Adipocyte (in vitro differentiated cells): Measurements from ENCODE around the gene SLC16A6.
"Not testable (repeated sequence)": the region's sequence is repeated elsewhere in the genome, so short reads cannot be mapped to it uniquely, and the experiment has no call there.

ENCODE experiments used
- DNase-seq: peaks from one replicate; pipeline ENCODE4 v3.0.0-alpha.2; 2015; ENCODE audit warnings: low read depth
- H3K27me3 ChIP-seq: replicated peaks from 2 replicates; pipeline ENCODE4 v1.7.0; 2013; ENCODE audit warnings: mild to moderate bottlenecking, low read length, moderate library complexity; ENCODE audit not compliant: control insufficient read depth, insufficient read depth
- H3K36me3 ChIP-seq: 2 replicates; pipeline ENCODE4 v1.7.0; 2013; ENCODE audit warnings: low read length, mild to moderate bottlenecking, moderate library complexity; ENCODE audit not compliant: control insufficient read depth, insufficient read depth, severe bottlenecking
- H3K4me1 ChIP-seq: 2 replicates; pipeline ENCODE4 v1.7.0; 2013; ENCODE audit warnings: mild to moderate bottlenecking, low read length, moderate library complexity; ENCODE audit not compliant: control insufficient read depth, insufficient read depth
- H3K4me3 ChIP-seq: 2 replicates; pipeline ENCODE4 v1.7.0; 2013; ENCODE audit warnings: mild to moderate bottlenecking, low read length, moderate library complexity
- H3K9ac ChIP-seq: 2 replicates; pipeline ENCODE4 v1.7.0; 2013; ENCODE audit warnings: mild to moderate bottlenecking, low read length, moderate library complexity
- H3K9me3 ChIP-seq: 2 replicates; pipeline ENCODE4 v1.7.0; 2013; ENCODE audit warnings: mild to moderate bottlenecking, low read length, moderate library complexity; ENCODE audit not compliant: control insufficient read depth

Gene SLC16A6

DNA sequence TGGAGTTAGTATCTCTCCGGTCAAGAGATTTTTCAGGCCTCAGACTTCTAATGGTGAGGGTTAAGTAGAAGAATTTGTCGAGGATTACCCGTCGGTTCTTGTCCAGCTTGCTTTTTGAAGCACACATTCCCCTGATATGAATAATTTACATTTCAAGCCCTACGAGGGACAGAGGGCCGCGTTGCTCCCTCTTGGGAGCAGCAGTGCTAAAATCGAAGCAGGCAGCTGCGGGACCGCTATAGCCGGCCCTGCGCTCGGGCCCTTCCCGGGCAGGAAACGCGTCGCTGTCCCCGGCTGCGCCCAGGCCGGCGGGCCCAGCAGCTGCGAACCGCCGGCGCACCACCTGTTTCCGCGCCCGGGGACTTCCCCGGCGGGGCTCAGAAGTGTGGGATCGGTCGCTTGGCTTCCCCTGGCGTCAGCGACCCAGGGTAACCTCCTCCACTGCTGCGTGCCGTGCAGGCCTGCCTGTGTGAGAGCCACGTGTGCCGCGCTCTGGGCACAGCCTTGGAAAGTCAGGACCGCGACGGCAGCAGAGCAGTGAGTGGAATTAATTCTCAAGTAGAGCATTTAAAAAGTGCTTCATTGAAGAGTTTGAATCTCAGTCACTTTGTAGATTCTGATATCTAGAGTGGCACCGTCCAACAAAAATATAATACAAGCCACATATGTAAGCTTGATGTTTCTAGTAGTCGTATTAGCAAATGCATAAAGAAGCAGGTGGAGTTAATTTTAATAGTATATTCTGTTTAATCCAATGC is 31.9 kb downstream of the SLC16A6 start:
- Histone ChIP-seq H3K36me3 (peaks cover 28% of the 10 kb centered on the region), H3K4me3 (peak overlapping the region; percentile 54), H3K9ac (peak overlapping the region; percentile 67)
- DNase-seq: peak; percentile 39
- H3K27me3 ChIP-seq, H3K9me3 ChIP-seq, H3K4me1 ChIP-seq: not testable (repeated sequence)

DNA sequence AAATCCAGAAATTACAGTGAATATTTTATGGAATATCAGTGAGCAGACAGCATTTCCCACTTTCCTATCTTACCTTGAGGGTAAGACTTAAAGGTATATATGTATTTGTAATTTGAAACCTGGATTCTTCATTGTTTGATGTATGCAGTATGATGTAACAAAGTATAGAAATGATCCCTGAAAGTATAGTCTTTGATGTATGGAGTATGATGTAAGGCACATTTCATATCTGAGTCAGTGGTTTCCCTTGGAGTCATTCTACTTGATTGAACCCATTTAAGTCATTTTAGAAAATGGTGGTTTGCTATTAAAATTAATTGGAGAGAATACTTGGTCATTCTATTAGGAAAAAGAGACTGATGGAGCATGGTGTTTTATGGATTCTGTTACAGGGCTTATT is 33.0 kb downstream of the SLC16A6 start:
- Histone ChIP-seq H3K4me1 (peaks cover 5% of the 10 kb centered on the region), H3K27me3 (no peaks in the 10 kb centered on the region), H3K36me3 (peaks cover 33% of the 10 kb centered on the region), H3K4me3 (no peak overlapping the region), H3K9ac (no peak overlapping the region), H3K9me3 (no peaks in the 10 kb centered on the region)
- no peak for DNase-seq

DNA sequence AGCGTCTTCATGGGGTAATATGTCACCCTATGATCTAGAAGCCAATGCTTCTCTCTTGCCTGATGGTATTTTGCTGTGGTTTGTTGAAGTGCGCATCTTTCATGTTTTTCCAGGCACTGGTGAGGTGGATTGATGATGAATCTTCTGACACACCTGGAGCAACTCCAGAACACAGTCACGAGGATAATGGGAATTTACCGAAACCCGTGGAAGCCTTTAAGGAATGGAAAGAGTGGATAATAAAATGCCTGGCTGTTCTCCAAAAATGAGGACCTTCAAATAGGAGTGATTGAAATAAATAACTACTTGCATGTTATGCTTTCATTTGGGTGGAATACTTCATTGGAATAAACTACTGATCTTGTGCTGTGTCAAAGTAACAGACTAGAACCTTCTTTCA is 34.2 kb downstream of the SLC16A6 start:
- H3K9ac ChIP-seq, H3K4me1 ChIP-seq, DNase-seq, H3K27me3 ChIP-seq, H3K9me3 ChIP-seq, H3K4me3 ChIP-seq: not testable (repeated sequence)
- peaks cover 45% of the 10 kb centered on the region for H3K36me3 ChIP-seq

DNA sequence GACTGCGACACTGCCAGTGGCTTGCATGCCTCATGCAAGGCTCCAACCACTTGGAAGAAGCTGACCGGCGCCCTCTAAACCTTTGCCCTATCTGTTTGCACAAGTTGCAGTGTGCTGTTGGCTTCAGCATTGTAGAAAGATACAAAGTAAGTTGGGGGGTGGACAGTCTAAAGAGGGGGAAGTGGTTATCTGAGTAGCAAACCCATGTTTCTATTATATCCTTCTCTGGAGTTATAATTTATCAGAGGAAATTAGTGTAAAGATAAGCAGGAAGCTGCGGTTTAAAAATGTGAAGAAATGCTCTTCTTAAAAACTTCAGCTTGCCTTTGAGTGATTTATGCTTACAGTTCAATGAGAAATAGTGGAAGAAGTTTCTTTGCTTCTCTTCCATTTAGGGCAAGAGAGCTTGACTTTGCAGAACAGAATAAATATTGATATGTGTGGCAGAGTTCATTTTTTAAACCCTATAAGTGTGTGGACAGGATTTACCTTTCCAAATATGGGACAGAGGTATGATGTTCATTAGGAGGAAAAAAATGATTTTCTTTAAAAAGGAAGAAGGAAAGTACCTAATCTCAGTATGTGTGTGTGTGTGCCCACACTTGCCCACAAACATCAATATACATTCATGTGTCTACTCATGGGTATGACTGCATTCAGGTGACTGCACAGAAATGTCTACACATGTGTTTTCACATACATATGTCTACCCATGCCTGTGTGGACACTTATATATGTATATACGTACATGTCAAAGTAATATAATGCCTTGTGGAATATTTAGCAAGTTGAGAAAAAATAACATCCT is 35.0 kb downstream of the SLC16A6 start:
- H3K9me3 ChIP-seq: no peaks in the 10 kb centered on the region
- H3K9ac ChIP-seq: no peak overlapping the region
- no peak for DNase-seq
- H3K27me3 ChIP-seq: no peaks in the 10 kb centered on the region
- no peak overlapping the region for H3K4me3 ChIP-seq
- H3K36me3 ChIP-seq: peaks cover 53% of the 10 kb centered on the region
- H3K4me1 ChIP-seq: peaks cover 5% of the 10 kb centered on the region

DNA sequence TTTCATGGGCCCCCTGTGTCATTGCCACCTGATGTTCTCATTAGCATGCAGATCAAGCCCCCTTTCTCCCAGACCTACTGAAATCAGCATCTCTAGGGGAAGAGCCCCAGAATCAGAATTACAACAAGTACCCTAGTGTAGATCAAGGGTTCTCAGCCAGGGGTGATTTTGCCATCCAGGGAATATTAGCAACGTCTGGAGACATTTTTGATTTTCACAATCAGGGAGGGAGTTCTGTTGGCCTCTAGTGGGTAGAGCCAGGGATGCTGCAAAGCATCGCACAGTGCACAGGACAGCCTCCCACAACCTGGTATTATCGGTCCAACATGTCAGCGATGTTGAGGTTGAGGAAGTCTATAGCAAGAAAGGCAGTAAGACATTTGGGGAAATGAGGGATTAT is 35.8 kb downstream of the SLC16A6 start:
- Histone ChIP-seq H3K4me1 (peaks cover 5% of the 10 kb centered on the region), H3K9ac (no peak overlapping the region), H3K9me3 (no peaks in the 10 kb centered on the region), H3K27me3 (no peaks in the 10 kb centered on the region), H3K4me3 (no peak overlapping the region), H3K36me3 (peaks cover 60% of the 10 kb centered on the region)
- DNase-seq: no peak

DNA sequence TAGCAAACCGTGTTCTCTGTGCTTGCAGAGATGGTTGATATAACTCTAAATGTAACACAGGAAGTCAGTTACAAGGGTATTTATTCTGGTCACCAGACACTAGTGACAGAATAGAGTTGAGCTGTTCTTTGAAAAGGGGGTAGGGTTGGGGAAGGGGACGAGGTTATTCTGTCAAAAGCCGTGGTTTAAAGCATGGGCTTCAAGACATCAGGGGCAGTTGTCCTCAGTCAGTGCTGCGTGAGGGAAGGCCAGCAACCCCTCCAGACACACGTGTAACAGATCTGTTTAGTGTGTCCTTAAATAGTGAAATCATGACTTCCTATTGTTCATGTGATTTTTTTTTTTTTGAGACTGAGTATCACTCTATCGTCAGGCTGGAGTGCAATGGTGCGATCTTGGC is 37.5 kb downstream of the SLC16A6 start:
- peaks cover 60% of the 10 kb centered on the region for H3K36me3 ChIP-seq
- H3K9ac ChIP-seq: not testable (repeated sequence)

DNA sequence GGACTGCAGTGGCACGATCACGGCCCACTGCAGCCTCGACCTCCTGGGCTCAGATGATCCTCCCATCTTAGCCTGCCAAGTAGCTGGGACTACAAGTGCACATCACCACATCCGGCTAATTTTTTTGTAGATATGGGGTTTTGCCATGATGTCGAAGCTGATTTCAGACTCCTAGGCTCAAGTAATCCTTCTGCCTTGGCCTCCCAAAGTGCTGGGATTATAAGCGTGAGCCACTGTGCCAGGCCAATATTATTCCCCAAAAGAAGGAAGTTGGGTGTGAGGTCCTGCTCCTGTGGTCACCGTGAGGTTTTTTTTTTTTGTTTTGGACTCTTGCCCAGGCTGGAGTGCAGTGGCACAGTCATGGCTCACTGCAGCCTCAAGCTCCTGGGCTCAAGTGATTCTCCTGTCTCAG is 41.6 kb downstream of the SLC16A6 start:
- no peaks in the 10 kb centered on the region for H3K27me3 ChIP-seq
- peaks cover 32% of the 10 kb centered on the region for H3K36me3 ChIP-seq
- no peak overlapping the region for H3K4me3 ChIP-seq
- H3K9ac ChIP-seq: no peak overlapping the region
- H3K4me1 ChIP-seq: peaks cover 7% of the 10 kb centered on the region
- H3K9me3 ChIP-seq: no peaks in the 10 kb centered on the region
- no peak for DNase-seq

More for the DNA sequence above, 37.5 kb downstream of the SLC16A6 start:
- H3K9me3 ChIP-seq, H3K4me3 ChIP-seq, DNase-seq, H3K27me3 ChIP-seq: not testable (repeated sequence)
- H3K4me1 ChIP-seq: peaks cover 12% of the 10 kb centered on the region

DNA sequence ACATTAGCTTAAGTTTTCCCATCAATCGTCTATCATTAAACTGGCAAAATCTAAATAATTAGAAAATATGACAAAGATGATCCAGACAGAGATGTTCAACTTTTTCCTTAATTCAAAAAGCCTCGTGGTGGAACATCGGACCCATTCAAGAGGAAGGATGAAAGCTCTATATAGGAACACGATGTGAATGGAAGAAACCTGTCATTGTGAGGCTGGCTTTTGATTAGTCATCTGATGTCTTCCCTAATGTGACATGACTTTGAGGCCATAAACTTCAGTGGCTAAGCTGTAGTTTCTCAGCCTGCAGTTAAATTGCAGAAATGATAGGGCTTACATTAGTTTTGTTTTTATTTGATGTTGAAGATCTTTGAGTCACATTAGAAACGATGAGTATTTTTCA is 42.0 kb downstream of the SLC16A6 start:
- Histone ChIP-seq H3K4me1 (peaks cover 7% of the 10 kb centered on the region), H3K9me3 (no peaks in the 10 kb centered on the region), H3K36me3 (peaks cover 32% of the 10 kb centered on the region), H3K27me3 (no peaks in the 10 kb centered on the region), H3K4me3 (peak overlapping the region; percentile 85), H3K9ac (peak overlapping the region; percentile 97)
- DNase-seq: peak; percentile 4

DNA sequence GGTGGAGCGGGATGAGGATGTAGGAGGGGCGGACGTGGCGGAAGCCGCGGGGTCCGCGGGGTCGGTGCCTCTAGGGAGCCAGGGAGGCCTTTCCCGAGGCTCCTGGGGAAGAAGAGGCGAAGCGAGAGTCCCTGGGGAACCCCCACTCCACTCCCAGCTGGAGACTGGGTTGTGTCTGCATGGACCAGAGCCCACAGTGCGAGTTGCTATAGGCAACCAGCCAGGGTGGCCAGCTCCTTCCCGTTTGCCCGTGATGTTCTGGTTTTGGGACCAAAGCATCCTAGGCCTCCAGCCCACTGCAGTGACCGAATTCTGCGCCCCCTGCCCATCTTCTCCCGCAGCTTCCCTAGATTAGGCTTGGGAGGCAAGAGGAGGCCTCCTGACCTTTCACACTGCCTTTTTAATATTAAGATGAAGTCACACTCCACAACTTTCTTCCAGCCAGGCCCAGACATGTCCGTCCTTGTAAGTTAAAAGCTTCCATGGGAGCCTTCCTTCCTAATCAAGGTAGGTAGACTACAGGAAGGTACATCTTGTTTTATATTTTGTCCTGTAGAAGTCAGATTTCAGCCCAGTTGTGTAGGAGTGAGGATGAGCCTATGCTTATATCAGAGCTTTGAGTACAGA is 42.6 kb downstream of the SLC16A6 start:
- Histone ChIP-seq H3K27me3 (no peaks in the 10 kb centered on the region), H3K36me3 (peaks cover 30% of the 10 kb centered on the region), H3K4me1 (peaks cover 7% of the 10 kb centered on the region), H3K9ac (peak overlapping the region; percentile 97), H3K9me3 (no peaks in the 10 kb centered on the region), H3K4me3 (peak overlapping the region; percentile 85)
- peak; percentile 80 for DNase-seq

DNA sequence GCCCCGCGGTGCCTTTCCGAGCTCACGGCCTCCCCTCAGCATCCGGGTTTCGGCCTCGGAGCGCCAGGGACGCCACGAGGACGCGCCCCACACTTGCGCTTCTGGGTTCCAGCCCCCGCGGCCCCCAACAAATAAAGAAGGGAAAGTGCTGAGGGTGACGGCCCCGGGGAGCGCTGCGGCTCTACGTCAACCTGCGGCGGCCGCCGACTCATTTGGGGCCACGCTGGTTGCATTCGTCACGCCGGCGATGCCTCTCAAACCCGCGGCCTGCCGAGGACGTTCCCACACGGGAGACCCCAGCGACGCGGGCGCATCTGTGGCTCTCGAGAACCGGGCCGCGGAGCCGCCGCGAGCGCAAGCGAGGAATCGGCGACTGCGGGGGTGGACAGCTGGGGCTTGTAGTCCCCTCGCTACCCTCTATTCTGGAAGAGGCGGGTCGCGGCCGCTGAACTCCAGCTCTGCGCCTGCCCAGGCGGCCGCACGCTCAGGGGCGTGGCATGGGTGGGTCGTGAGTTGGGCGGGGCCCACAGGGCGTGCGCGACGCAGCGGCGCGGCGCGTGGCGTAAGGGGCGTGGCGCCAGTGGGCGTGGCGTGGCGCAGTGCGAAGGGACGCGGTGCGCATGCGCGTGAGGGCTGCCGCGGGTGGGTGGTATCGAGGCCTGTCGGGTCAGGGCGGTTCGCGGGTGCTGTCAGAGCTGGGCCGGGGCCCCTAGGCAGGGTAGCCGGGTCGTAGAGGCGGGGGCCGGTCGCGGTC is 43.3 kb downstream of the SLC16A6 start, which contains the start of gene AMZ2:
AMZ2 (plus strand) TSS at position 599 of the 754 bp plus-strand sequence. CDS start 2,145 bp downstream, outside the sequence.
- peaks cover 7% of the 10 kb centered on the region for H3K4me1 ChIP-seq
- peaks cover 24% of the 10 kb centered on the region for H3K36me3 ChIP-seq
- no peaks in the 10 kb centered on the region for H3K9me3 ChIP-seq
- peak within 1 kb of the TSS; percentile 97 for H3K9ac ChIP-seq
- peak within 1 kb of the TSS; percentile 85 for H3K4me3 ChIP-seq
- DNase-seq: peak; percentile 98
- H3K27me3 ChIP-seq: no peaks in the 10 kb centered on the region
